ENCODE measurements around the gene USP4.
"Not testable (repeated sequence)": the region's sequence is repeated elsewhere in the genome, so short reads cannot be mapped to it uniquely, and the experiment has no call there.

Gene USP4

GRCh38 chr3:49351521-49352011, 11.7 kb upstream of the USP4 start:
- no peak for DNase-seq

- no peak for DNase-seq
These were observed 9.7 kb upstream of the USP4 start for GRCh38 chr3:49349348-49350114.

GRCh38 chr3:49348361-49348760, 8.5 kb upstream of the USP4 start:
- DNase-seq: not testable (repeated sequence)

GRCh38 chr3:49346797-49347251, 7.0 kb upstream of the USP4 start:
- no peak for DNase-seq

GRCh38 chr3:49343163-49343562, 3.3 kb upstream of the USP4 start:
- DNase-seq: no peak

- no peak for DNase-seq
These were observed 2.1 kb upstream of the USP4 start for GRCh38 chr3:49341996-49342395.

- no peak for DNase-seq
These were observed 292 bp downstream of the USP4 start for GRCh38 chr3:49339581-49339940.

GRCh38 chr3:49333916-49334633, 5.8 kb downstream of the USP4 start:
- DNase-seq: no peak

- no peak for DNase-seq
These were observed 6.8 kb downstream of the USP4 start for GRCh38 chr3:49333091-49333490.

GRCh38 chr3:49329186-49329585, 10.7 kb downstream of the USP4 start:
- DNase-seq: no peak

GRCh38 chr3:49328350-49328749, 11.5 kb downstream of the USP4 start:
- DNase-seq: not testable (repeated sequence)

GRCh38 chr3:49327485-49327884, 12.4 kb downstream of the USP4 start:
- DNase-seq: no peak

GRCh38 chr3:49324768-49325167, 15.1 kb downstream of the USP4 start:
- no peak for DNase-seq

GRCh38 chr3:49316696-49317457, 23.0 kb downstream of the USP4 start:
- no peak for DNase-seq

GRCh38 chr3:49313896-49314688, 25.8 kb downstream of the USP4 start:
- no peak for DNase-seq

GRCh38 chr3:49311283-49311682, 28.6 kb downstream of the USP4 start:
- DNase-seq: no peak

GRCh38 chr3:49310677-49311076, 29.2 kb downstream of the USP4 start:
- no peak for DNase-seq

GRCh38 chr3:49305608-49306007, 34.2 kb downstream of the USP4 start:
- DNase-seq: no peak

GRCh38 chr3:49302613-49303012, 37.2 kb downstream of the USP4 start:
- no peak for DNase-seq

- DNase-seq: no peak
These were observed 39.3 kb downstream of the USP4 start for GRCh38 chr3:49300595-49300994.

- no peak for DNase-seq
These were observed 41.3 kb downstream of the USP4 start for GRCh38 chr3:49298511-49298910.

- no peak for DNase-seq
These were observed 43.0 kb downstream of the USP4 start for GRCh38 chr3:49296781-49297411.

All from NCI-H1417 treated with DMSO at 0.1 percent for 48 hours (cell line).